Fibroblast of pulmonary artery (primary cell): ENCODE measurements around the gene MRPL50.
A peak's percentile ranks its signal among the peaks of the same experiment; 100 is the strongest.

ENCODE experiments used
- DNase-seq: peaks from one replicate; pipeline ENCODE4 v3.0.0-alpha.2; 2010; ENCODE audit warnings: low read depth
- H3K4me3 ChIP-seq: replicated peaks from 2 replicates; pipeline ENCODE4 v1.5.1; 2011; ENCODE audit warnings: low read depth, mild to moderate bottlenecking, control low read depth, low read length, moderate library complexity
- TF ChIP-seq, protein P1 (sequence below): IDR thresholded peaks from 2 replicates; pipeline ENCODE4 v1.5.1; 2011; ENCODE audit warnings: mild to moderate bottlenecking, control low read depth, low read length, inconsistent platforms; ENCODE audit errors: missing control alignments

Gene MRPL50

GRCh38 chr9:101381118-101381517 lies 17.3 kb downstream of the MRPL50 start:
- no peak for DNase-seq
- H3K4me3 ChIP-seq: no peak overlapping the region
- TF ChIP-seq, protein P1, sequence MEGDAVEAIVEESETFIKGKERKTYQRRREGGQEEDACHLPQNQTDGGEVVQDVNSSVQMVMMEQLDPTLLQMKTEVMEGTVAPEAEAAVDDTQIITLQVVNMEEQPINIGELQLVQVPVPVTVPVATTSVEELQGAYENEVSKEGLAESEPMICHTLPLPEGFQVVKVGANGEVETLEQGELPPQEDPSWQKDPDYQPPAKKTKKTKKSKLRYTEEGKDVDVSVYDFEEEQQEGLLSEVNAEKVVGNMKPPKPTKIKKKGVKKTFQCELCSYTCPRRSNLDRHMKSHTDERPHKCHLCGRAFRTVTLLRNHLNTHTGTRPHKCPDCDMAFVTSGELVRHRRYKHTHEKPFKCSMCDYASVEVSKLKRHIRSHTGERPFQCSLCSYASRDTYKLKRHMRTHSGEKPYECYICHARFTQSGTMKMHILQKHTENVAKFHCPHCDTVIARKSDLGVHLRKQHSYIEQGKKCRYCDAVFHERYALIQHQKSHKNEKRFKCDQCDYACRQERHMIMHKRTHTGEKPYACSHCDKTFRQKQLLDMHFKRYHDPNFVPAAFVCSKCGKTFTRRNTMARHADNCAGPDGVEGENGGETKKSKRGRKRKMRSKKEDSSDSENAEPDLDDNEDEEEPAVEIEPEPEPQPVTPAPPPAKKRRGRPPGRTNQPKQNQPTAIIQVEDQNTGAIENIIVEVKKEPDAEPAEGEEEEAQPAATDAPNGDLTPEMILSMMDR: no peak

- no peak for DNase-seq
- TF ChIP-seq, protein P1: no peak
- H3K4me3 ChIP-seq: no peak overlapping the region
Observed at GRCh38 chr9:101380295-101380694, 18.1 kb downstream of the MRPL50 start.

DNA sequence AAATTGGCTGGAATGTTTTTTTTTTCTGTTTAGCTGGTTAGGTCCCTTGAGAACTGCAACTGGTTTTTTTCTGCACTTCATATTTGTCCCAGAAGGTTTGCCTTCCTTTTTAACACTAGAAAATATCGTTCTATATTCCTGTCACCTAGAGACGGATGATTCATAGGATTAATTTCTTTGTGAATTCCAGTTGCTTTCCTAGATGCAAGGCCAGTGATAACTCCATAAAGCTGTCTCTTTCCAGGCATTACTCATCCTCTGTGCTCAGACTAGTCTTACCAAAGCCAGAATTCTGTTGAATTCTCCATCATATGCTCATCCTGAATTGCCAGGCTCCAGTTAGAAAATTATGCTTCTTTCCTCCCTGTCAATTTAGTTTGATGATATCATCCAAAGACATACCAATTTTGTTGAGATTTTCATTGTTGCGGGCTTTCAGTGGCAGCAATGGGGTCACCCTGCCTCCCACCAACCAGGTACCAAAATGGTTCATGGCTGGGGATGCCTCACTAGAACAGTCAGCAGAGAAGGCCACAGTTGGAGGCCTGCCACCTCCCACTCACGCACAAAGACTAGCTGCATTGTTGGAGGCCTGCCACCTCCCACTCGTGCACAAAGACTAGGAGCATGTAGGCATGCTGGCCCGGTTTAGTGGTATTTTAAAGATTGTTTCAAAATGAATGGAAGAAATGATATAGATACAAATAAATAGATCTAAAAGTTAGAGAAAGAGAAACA lies 22.1 kb downstream of the MRPL50 start:
- TF ChIP-seq, protein P1: no peak
- H3K4me3 ChIP-seq: no peak overlapping the region
- peak; percentile 81 for DNase-seq

DNA sequence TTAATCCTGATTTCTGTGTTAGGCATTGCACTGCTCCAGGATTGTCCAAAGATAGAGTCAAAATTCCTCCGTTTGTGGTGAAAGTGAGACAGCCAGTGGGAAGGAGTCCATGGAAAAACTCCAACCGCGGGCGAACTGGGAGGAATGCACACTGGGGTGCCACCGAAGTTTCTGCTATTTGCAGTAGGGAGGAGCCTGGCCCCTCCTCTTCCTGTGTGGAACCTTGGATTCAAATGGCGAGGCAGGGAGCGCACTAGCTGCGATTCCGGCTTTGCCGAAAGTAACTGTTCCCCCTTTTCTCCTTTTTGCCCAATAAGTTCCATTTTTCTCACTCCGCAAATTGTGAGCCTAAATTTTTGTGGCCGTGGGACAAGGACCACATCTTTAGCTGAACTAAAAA lies 22.9 kb downstream of the MRPL50 start:
- DNase-seq: no peak
- no peak overlapping the region for H3K4me3 ChIP-seq
- TF ChIP-seq, protein P1: no peak

DNA sequence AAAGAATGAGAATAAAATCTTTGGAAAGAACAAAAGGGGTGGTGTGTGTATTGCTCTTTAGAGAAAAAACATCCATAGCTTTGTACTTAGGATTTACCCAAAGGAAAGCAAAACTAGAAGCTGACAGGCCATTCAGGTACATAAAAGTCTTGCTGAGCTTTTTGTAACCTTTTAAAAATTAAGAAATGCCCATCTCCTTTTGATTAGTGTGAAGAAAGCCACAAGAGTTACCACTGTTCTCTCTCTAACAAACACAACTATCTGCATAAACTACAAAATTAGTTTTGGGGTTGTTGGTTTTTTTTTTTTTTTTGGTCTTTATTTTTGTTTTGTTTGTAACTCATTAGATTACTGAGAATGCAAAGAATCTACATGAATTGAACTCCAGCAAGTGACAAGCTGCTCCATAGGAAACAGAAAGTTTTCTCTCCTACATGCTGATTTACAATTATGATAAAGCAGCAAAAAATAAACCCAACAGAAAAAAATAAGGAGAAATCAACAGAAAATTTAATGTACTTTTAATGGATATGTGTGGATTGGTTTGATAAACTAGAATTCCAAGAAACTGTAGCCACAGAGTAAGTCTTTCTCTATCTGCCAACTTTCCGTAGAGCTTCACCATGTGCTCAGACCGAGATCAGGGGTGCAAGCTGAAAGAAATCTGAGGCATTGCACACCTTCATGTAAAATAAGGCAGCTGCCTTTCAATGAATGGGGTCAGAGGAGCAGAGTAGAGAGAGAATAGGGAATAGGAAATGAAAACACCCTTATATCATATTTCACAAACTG lies 25.9 kb downstream of the MRPL50 start:
- TF ChIP-seq, protein P1: no peak
- DNase-seq: no peak
- H3K4me3 ChIP-seq: no peak overlapping the region

DNA sequence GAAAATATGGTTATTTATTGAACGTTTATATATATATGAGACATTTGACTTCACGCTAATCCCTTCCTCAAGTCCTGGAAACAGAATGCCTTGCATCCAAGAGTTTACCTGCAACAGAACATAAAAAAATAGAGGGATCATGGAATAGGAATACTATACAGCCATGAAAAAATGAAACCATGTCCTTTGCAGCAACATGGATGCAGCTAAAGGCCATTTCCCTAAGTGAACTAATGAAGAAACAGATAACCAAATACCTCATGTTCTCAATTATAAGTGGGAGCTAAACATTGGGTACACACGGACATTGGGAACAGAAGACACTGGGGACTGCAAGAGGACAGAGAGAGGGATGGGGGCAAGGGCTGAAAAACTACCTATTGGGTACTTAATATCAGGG lies 26.6 kb downstream of the MRPL50 start:
- DNase-seq: no peak
- TF ChIP-seq, protein P1: no peak
- no peak overlapping the region for H3K4me3 ChIP-seq
